Panc1 (cell line): ENCODE data around the gene TTYH2. TPM values are rescaled to one million over a fixed set of nuclear protein-coding genes. Genes with fewer than 3 reads are reported as not detected.

Source experiments
- ATAC-seq: fragments of 200-7000 bp; cut with Tn5 transposase; 2 replicates; pipeline ENCODE4 v1.9.1; 2020; ENCODE audit warnings: mild to moderate bottlenecking, moderate library complexity
- BruUV-seq: library from RNA; stranded (reverse); fragments of 400-500 nt; replicated peaks from 2 replicates; lab custom pipeline; 2021; lab: Mats Ljungman, UMichigan
- CTCF ChIA-PET: fragments of 300-600 bp; sonication (Branson Sonifier 250); formaldehyde crosslinking; loops from one replicate; lab custom pipeline; 2022; ENCODE audit warnings: antibody characterized with exemption; lab: Charles Lee
- POLR2A ChIA-PET: fragments of 300-600 bp; sonication (Branson Sonifier 250); formaldehyde crosslinking; loops from one replicate; lab custom pipeline; 2022; ENCODE audit warnings: antibody characterized with exemption; lab: Charles Lee
- DNase-seq: peaks from one replicate; pipeline ENCODE4 v3.0.0-alpha.2; 2010; ENCODE audit warnings: low read depth, low spot score
- H3K27ac ChIP-seq: 2 replicates; pipeline ENCODE4 v1.5.1; 2011; ENCODE audit warnings: mild to moderate bottlenecking, low read length, inconsistent platforms
- H3K27me3 ChIP-seq: fragments of 200-500 bp; sonication (Bioruptor generic); 2 replicates; pipeline ENCODE4 v1.6.0; 2014; ENCODE audit warnings: low read length, inconsistent platforms; ENCODE audit not compliant: control insufficient read depth, insufficient read depth
- H3K36me3 ChIP-seq: fragments of 200-500 bp; sonication (Bioruptor generic); 2 replicates; pipeline ENCODE4 v1.5.1; 2014; ENCODE audit warnings: inconsistent platforms, mild to moderate bottlenecking, low read length, moderate library complexity; ENCODE audit not compliant: control insufficient read depth, insufficient read depth
- H3K4me1 ChIP-seq: 2 replicates; pipeline ENCODE4 v1.5.1; 2011; ENCODE audit warnings: inconsistent platforms, mild to moderate bottlenecking, low read length, moderate library complexity; ENCODE audit not compliant: control insufficient read depth, insufficient read depth
- H3K4me3 ChIP-seq, 2 experiments: 2 replicates each; pipeline ENCODE4 v1.5.1; 2011 to 2012; ENCODE audit warnings: low read depth in 2 of 2, low read length in 2 of 2, mild to moderate bottlenecking in 2 of 2, inconsistent platforms in 1 of 2, moderate library complexity in 1 of 2
- H3K9me3 ChIP-seq: fragments of 200-500 bp; sonication (Bioruptor generic); 2 replicates; pipeline ENCODE4 v1.5.1; 2014; ENCODE audit warnings: low read depth, mild to moderate bottlenecking, inconsistent platforms, low read length, moderate library complexity; ENCODE audit not compliant: control insufficient read depth, insufficient read depth
- POLR2AphosphoS5 ChIP-seq: IDR thresholded peaks from 2 replicates; pipeline ENCODE4 v1.6.1; 2012; ENCODE audit warnings: mild to moderate bottlenecking, low read depth, low read length, moderate library complexity
- SIN3A ChIP-seq: IDR thresholded peaks from 2 replicates; pipeline ENCODE4 v1.6.1; 2012; ENCODE audit warnings: low read depth, mild to moderate bottlenecking, low read length, moderate library complexity, borderline replicate concordance; ENCODE audit not compliant: insufficient read depth
- TCF7L2 ChIP-seq: IDR thresholded peaks from 2 replicates; pipeline ENCODE4 v1.6.1; 2011; ENCODE audit warnings: mild to moderate bottlenecking, low read depth, low read length, inconsistent platforms
- in situ Hi-C: cut with HindIII; loops from 2 replicates; pipeline ENCODE4 v1.10.0; 2016; ENCODE audit warnings: low sequenced_read_pairs, low pct_unique_long_range_greater_than_20kb
- intact Hi-C: fragments of 100-400 bp; cut with micrococcal nuclease; formaldehyde crosslinking; loops from one replicate; pipeline ENCODE4 v1.10.0; 2022; ENCODE audit not compliant: unreplicated experiment
- total RNA-seq: library from RNA; stranded (reverse); gene quantifications from one replicate; pipeline ENCODE4 v1.2.1, GENCODE V29; 2021; ENCODE audit not compliant: unreplicated experiment
- TF ChIP-seq, protein P1 (sequence below): fragments of 450-650 bp; IDR thresholded peaks from 2 replicates; pipeline ENCODE4 v1.5.1; 2017; ENCODE audit warnings: mild to moderate bottlenecking
- TF ChIP-seq, protein P2 (sequence below), 2 experiments: IDR thresholded peaks; 2 replicates each; pipeline ENCODE4 v1.6.1; 2011 to 2012; ENCODE audit warnings: low read depth in 2 of 2, control low read depth in 1 of 2, low read length in 1 of 2, mild to moderate bottlenecking in 1 of 2, moderate library complexity in 1 of 2; ENCODE audit not compliant: insufficient read depth in 1 of 2

Gene TTYH2
- total RNA-seq, 1 experiment from 2014 or later = 8.3 TPM

DNA sequence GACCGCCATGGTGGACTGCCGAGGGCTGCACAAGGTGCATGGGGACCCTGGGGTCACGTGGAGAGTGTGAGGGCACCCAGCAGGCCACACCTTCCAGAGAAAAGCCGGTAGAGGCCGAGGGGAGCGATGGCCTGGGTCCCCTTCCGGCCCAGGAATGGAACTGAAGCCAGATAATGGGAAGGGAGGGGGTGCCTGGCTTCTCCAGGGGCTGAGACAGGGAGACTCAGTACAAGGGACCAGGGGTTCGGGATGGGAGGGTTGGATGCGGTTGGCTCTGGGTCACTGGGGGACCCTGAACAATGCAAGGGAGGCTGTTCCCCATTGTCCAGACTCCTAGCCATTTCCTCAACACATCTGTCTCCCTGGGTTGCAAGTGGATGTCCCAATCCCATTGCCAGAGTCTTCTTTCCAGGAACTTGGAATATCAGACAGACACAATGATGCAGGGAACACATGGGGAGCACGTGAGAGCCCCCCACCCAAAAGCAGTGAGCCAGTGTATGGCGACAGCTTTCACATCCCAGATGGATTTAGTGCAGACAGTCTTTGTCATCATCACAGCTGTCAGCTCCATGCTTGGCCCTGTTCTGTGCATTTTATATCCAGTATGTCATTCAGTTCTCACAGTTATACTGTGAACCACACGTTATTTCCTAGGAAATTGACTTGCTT lies 37.1 kb downstream of the TTYH2 start:
- in situ Hi-C loops (no loop called here), intact Hi-C loops (no loop called here)
- H3K4me3 ChIP-seq = no peak overlapping the region
- no peak overlapping the region for H3K27ac ChIP-seq
- no peak for TF ChIP-seq POLR2AphosphoS5
- TF ChIP-seq, protein P1, sequence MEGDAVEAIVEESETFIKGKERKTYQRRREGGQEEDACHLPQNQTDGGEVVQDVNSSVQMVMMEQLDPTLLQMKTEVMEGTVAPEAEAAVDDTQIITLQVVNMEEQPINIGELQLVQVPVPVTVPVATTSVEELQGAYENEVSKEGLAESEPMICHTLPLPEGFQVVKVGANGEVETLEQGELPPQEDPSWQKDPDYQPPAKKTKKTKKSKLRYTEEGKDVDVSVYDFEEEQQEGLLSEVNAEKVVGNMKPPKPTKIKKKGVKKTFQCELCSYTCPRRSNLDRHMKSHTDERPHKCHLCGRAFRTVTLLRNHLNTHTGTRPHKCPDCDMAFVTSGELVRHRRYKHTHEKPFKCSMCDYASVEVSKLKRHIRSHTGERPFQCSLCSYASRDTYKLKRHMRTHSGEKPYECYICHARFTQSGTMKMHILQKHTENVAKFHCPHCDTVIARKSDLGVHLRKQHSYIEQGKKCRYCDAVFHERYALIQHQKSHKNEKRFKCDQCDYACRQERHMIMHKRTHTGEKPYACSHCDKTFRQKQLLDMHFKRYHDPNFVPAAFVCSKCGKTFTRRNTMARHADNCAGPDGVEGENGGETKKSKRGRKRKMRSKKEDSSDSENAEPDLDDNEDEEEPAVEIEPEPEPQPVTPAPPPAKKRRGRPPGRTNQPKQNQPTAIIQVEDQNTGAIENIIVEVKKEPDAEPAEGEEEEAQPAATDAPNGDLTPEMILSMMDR = no peak
- TF ChIP-seq, protein P2, sequence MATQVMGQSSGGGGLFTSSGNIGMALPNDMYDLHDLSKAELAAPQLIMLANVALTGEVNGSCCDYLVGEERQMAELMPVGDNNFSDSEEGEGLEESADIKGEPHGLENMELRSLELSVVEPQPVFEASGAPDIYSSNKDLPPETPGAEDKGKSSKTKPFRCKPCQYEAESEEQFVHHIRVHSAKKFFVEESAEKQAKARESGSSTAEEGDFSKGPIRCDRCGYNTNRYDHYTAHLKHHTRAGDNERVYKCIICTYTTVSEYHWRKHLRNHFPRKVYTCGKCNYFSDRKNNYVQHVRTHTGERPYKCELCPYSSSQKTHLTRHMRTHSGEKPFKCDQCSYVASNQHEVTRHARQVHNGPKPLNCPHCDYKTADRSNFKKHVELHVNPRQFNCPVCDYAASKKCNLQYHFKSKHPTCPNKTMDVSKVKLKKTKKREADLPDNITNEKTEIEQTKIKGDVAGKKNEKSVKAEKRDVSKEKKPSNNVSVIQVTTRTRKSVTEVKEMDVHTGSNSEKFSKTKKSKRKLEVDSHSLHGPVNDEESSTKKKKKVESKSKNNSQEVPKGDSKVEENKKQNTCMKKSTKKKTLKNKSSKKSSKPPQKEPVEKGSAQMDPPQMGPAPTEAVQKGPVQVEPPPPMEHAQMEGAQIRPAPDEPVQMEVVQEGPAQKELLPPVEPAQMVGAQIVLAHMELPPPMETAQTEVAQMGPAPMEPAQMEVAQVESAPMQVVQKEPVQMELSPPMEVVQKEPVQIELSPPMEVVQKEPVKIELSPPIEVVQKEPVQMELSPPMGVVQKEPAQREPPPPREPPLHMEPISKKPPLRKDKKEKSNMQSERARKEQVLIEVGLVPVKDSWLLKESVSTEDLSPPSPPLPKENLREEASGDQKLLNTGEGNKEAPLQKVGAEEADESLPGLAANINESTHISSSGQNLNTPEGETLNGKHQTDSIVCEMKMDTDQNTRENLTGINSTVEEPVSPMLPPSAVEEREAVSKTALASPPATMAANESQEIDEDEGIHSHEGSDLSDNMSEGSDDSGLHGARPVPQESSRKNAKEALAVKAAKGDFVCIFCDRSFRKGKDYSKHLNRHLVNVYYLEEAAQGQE (IDR thresholded peaks at IDR 0.05; ENCODE audit: insufficient read depth in 1 of 2, low read depth in 2 of 2, low read length in 1 of 2) = no peak
- TF ChIP-seq SIN3A = no peak
- no peak for TF ChIP-seq TCF7L2
- no peaks in the 10 kb centered on the region for H3K27me3 ChIP-seq
- ChIA-PET POLR2A (no interaction called here), CTCF (no interaction called here)
- ATAC-seq = no peak
- no peak for DNase-seq
- H3K4me1 ChIP-seq = no peaks in the 10 kb centered on the region
- H3K36me3 ChIP-seq = no peaks in the 10 kb centered on the region
- no peaks in the 10 kb centered on the region for H3K9me3 ChIP-seq
- BruUV-seq = no TSS peak

DNA sequence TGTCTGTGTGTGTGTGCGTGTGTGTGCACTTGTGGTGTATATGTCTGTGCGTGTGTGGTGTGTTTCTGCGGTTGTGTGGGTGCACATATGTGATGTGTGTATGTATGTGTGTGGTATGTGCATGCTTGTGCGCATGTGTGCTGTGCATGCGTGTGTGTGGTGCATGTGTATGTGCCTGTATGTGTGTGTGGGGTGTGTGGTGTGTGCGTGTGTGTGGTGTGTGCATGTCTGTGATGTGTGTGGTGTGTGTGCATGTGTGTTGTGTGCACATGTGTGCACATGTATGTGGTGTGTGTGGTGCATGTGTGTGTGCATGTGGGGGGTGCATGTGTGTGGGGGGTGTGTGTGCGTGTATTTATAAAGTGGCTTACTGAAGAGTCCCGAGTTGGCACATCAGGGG lies 37.7 kb downstream of the TTYH2 start:
- POLR2A ChIA-PET = no interaction called here
- intact Hi-C loops (no loop called here), in situ Hi-C loops (no loop called here)

More for the DNA sequence above, 37.7 kb downstream of the TTYH2 start:
- TF ChIP-seq SIN3A (no peak), TCF7L2 (no peak), POLR2AphosphoS5 (no peak)
- TF ChIP-seq, protein P1 = no peak
- TF ChIP-seq, protein P2 (IDR thresholded peaks at IDR 0.05; ENCODE audit: insufficient read depth in 1 of 2, low read depth in 2 of 2, low read length in 1 of 2) = no peak
- Histone ChIP-seq H3K4me1 (no peaks in the 10 kb centered on the region), H3K9me3 (no peaks in the 10 kb centered on the region), H3K36me3 (no peaks in the 10 kb centered on the region), H3K27me3 (no peaks in the 10 kb centered on the region), H3K4me3 (no peak overlapping the region), H3K27ac (no peak overlapping the region)
- BruUV-seq = no TSS peak
- CTCF ChIA-PET = no interaction called here
- ATAC-seq = no peak
- no peak for DNase-seq
